GM12891 (cell line): ENCODE results near the gene VPS26A.

Experiments used
- DNase-seq: peaks from one replicate; pipeline ENCODE4 v3.0.0; 2011; ENCODE audit warnings: low spot score; ENCODE audit not compliant: insufficient read length
- FAIRE-seq: peaks from 2 replicates; lab custom pipeline; 2011; peaks lifted over from hg19 to GRCh38; lab: Jason Lieb, UNC
- PAX5 ChIP-seq: IDR thresholded peaks from 2 replicates; pipeline ENCODE4 v1.6.1; 2011; ENCODE audit warnings: low read length, moderate library complexity, mild to moderate bottlenecking; ENCODE audit not compliant: insufficient read depth, severe bottlenecking
- POLR2A ChIP-seq: IDR thresholded peaks from 2 replicates; pipeline ENCODE4 v1.6.1; 2011; ENCODE audit warnings: low read depth, low read length, control low read depth
- POLR2AphosphoS5 ChIP-seq: IDR thresholded peaks from 2 replicates; pipeline ENCODE4 v1.6.1; 2011; ENCODE audit warnings: low read depth, low read length, control low read depth
- POU2F2 ChIP-seq: IDR thresholded peaks from 2 replicates; pipeline ENCODE4 v1.6.1; 2011; ENCODE audit warnings: low read depth, mild to moderate bottlenecking, control low read depth, low read length, moderate library complexity
- SPI1 ChIP-seq: IDR thresholded peaks from 2 replicates; pipeline ENCODE4 v1.6.1; 2011; ENCODE audit warnings: low read depth, low read length, control low read depth
- TAF1 ChIP-seq: IDR thresholded peaks from 2 replicates; pipeline ENCODE4 v1.6.1; 2011; ENCODE audit warnings: low read depth, low read length, control low read depth

The VPS26A gene

DNA sequence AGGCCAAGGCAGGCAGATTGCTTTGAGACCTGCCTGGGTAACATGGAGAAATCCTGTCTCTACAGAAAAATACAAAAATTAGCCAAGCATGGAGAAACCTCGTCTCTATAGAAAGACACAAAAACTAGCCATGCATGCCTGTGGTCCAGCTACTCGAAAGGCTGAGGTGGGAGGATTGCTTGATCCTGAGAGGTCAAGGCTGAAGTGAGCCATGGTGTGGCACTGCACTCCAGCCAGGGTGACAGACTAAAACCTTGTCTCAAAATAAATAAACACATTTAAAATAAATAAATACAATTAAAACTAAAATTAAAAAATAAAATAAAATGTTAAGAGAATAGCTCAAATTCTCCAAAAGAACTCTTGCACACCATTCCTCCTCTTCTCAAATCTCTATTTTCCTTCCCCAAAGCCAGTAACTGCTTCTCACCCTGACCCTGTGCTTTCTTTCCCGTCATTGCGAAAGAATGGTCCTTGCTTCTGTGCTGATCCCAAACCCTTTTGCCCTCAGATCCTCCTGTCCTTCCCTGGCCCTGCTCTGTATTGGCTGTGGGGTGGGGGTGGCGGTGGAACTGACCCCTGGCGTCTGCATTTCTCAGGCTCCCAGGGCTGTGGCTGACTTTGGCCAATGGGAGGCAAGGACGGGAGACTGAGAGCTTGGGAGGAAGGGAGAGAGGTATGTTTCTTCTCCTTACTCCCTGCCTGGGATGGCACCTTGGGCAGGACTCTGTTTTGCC is 23.7 kb upstream of the VPS26A start:
- FAIRE-seq = peak; percentile 5
- no peak for TF ChIP-seq POLR2AphosphoS5
- TF ChIP-seq PAX5 = peak; percentile 33
- no peak for DNase-seq

- FAIRE-seq = no peak
- DNase-seq = no peak
- TF ChIP-seq POLR2A (no peak), PAX5 (no peak), POU2F2 (no peak)
These were observed 22.4 kb upstream of the VPS26A start for GRCh38 chr10:69101451-69102095.

DNA sequence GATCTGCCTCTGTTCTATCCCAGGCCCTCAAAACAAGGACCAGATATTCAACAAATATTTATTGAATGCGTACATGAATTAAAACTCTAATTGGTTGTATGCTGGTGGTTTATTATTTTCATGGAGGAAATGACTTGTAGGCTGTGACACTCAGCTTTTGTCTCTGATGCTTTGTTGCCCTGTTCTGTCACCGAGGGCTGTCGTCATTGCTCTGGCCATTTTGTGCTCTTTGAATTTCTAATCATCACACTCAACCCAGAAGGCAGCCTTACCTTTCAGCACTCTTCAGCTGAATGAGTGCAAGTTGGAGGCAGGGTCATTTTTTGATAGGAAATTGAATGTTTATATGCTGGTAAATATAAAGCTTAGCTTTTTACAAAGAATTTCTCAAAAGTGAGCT is 21.5 kb upstream of the VPS26A start:
- FAIRE-seq (no peak), DNase-seq (no peak)

DNA sequence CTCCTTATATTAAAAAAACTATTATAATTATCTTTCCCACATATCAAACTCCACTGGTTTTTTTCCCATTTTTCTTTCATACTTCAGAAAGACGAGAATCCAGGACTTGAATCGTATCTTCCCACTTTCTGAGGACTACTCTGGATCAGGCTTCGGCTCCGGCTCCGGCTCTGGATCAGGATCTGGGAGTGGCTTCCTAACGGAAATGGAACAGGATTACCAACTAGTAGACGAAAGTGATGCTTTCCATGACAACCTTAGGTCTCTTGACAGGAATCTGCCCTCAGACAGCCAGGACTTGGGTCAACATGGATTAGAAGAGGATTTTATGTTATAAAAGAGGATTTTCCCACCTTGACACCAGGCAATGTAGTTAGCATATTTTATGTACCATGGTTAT is 20.2 kb upstream of the VPS26A start:
- TF ChIP-seq POLR2A (0 out of 2 replicates have a peak, but pooled peaks have one; percentile 43), POU2F2 (no peak)
- FAIRE-seq = no peak

More for the DNA sequence above, 21.5 kb upstream of the VPS26A start:
- TF ChIP-seq PAX5 = no peak
- TF ChIP-seq POU2F2 = no peak
- TF ChIP-seq TAF1 = no peak
- no peak for TF ChIP-seq POLR2A
- TF ChIP-seq POLR2AphosphoS5 = no peak
- no peak for TF ChIP-seq SPI1

GRCh38 chr10:69104994-69105790 is 18.8 kb upstream of the VPS26A start:
- FAIRE-seq (no peak), DNase-seq (no peak)
- TF ChIP-seq POLR2A (peak; percentile 74; the same call in 1 of the 2 replicates), SPI1 (no peak), POLR2AphosphoS5 (peak; percentile 68), POU2F2 (no peak)

More for the DNA sequence above, 20.2 kb upstream of the VPS26A start:
- DNase-seq = no peak

GRCh38 chr10:69107176-69107490 is 16.8 kb upstream of the VPS26A start:
- TF ChIP-seq PAX5 (no peak), POLR2A (no peak), POU2F2 (no peak), POLR2AphosphoS5 (no peak; the same call in 1 of the 2 replicates), TAF1 (no peak), SPI1 (no peak)
- no peak for FAIRE-seq
- no peak for DNase-seq

DNA sequence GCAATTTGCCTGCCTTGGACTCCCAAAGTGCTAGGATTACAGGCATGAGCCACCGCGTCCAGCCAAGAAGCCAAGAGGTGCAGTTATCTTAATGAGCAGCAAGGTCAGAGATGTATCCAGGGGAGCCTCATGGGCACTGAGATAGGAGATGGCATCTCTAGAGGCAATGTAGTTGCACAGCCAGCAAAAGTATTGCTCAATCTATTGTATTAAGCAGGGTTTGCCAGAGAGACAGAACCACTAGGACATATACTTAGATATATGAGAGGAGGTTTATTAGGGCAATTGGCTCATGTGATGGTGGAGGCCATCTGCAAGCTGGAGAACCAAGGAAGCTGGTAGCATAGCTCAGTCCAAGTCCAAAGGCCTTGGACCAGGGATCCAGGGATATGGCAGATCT is 16.3 kb upstream of the VPS26A start:
- FAIRE-seq = no peak
- no peak for TF ChIP-seq POLR2A
- no peak for TF ChIP-seq POLR2AphosphoS5
- DNase-seq = no peak

GRCh38 chr10:69119896-69120295 is 4.1 kb upstream of the VPS26A start:
- no peak for TF ChIP-seq TAF1
- no peak for TF ChIP-seq POU2F2
- TF ChIP-seq PAX5 = no peak
- no peak for TF ChIP-seq SPI1
- no peak for TF ChIP-seq POLR2AphosphoS5
- TF ChIP-seq POLR2A = no peak
- DNase-seq (no peak), FAIRE-seq (no peak)

- TF ChIP-seq PAX5 = no peak
- TF ChIP-seq SPI1 = no peak
- TF ChIP-seq POLR2A = no peak
- TF ChIP-seq POLR2AphosphoS5 = no peak
- TF ChIP-seq TAF1 = no peak
- TF ChIP-seq POU2F2 = no peak
- peak; percentile 25 for DNase-seq
- no peak for FAIRE-seq
These were observed 652 bp upstream of the VPS26A start for GRCh38 chr10:69123306-69123746.
